Brain microvascular endothelial cell (primary cell): ENCODE measurements around the gene NAA80.

Experiments used
- DNase-seq: peaks from one replicate; pipeline ENCODE4 v3.0.0-alpha.2; 2020
- H3K27ac ChIP-seq: fragments of 250-450 bp; sonication (Bioruptor Pico); 2 replicates; pipeline ENCODE4 v1.5.1; 2020; ENCODE audit warnings: mild to moderate bottlenecking, moderate library complexity
- H3K27me3 ChIP-seq: fragments of 250-450 bp; sonication (Bioruptor Pico); replicated peaks from 2 replicates; pipeline ENCODE4 v1.5.1; 2020; ENCODE audit warnings: mild to moderate bottlenecking
- H3K36me3 ChIP-seq: fragments of 250-450 bp; sonication (Bioruptor Pico); replicated peaks from 2 replicates; pipeline ENCODE4 v1.5.1; 2020; ENCODE audit warnings: mild to moderate bottlenecking
- H3K4me3 ChIP-seq: 2 replicates; pipeline ENCODE4 v1.5.1; 2011; ENCODE audit warnings: low read depth, mild to moderate bottlenecking, control low read depth, low read length, moderate library complexity
- in situ Hi-C: cut with HindIII; loops from 2 replicates; pipeline ENCODE4 v1.10.0; 2017; ENCODE audit warnings: low sequenced_read_pairs, low pct_ligation_motif_present
- TF ChIP-seq, protein P1 (sequence below): IDR thresholded peaks from 2 replicates; pipeline ENCODE4 v1.5.1; 2011; ENCODE audit warnings: low read depth, mild to moderate bottlenecking, moderate library complexity, low read length, control low read depth, inconsistent platforms; ENCODE audit errors: missing control alignments

Gene NAA80

DNA sequence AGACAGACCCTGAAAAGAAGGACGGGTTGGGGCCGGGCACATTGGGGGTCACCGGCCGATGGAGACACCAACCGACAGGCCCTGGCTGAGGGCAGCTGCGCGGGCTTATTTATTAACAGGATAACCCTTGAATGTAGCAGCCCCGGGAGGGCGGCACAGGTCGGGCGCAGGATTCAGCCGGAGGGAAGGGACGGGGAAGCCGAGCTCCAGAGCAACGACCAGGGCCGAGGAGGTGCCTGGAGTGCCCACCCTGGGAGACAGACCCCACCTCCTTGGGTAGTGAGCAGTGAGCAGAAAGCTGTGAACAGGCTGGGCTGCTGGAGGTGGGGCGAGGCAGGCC, 22.5 kb downstream of the NAA80 start:
- TF ChIP-seq, protein P1, sequence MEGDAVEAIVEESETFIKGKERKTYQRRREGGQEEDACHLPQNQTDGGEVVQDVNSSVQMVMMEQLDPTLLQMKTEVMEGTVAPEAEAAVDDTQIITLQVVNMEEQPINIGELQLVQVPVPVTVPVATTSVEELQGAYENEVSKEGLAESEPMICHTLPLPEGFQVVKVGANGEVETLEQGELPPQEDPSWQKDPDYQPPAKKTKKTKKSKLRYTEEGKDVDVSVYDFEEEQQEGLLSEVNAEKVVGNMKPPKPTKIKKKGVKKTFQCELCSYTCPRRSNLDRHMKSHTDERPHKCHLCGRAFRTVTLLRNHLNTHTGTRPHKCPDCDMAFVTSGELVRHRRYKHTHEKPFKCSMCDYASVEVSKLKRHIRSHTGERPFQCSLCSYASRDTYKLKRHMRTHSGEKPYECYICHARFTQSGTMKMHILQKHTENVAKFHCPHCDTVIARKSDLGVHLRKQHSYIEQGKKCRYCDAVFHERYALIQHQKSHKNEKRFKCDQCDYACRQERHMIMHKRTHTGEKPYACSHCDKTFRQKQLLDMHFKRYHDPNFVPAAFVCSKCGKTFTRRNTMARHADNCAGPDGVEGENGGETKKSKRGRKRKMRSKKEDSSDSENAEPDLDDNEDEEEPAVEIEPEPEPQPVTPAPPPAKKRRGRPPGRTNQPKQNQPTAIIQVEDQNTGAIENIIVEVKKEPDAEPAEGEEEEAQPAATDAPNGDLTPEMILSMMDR, result no peak
- no peaks in the 10 kb centered on the region for H3K36me3 ChIP-seq
- no peak overlapping the region for H3K4me3 ChIP-seq
- in situ Hi-C loops, result no loop called here
- DNase-seq, result no peak
- H3K27me3 ChIP-seq, result peaks cover 26% of the 10 kb centered on the region
- no peak overlapping the region for H3K27ac ChIP-seq

DNA sequence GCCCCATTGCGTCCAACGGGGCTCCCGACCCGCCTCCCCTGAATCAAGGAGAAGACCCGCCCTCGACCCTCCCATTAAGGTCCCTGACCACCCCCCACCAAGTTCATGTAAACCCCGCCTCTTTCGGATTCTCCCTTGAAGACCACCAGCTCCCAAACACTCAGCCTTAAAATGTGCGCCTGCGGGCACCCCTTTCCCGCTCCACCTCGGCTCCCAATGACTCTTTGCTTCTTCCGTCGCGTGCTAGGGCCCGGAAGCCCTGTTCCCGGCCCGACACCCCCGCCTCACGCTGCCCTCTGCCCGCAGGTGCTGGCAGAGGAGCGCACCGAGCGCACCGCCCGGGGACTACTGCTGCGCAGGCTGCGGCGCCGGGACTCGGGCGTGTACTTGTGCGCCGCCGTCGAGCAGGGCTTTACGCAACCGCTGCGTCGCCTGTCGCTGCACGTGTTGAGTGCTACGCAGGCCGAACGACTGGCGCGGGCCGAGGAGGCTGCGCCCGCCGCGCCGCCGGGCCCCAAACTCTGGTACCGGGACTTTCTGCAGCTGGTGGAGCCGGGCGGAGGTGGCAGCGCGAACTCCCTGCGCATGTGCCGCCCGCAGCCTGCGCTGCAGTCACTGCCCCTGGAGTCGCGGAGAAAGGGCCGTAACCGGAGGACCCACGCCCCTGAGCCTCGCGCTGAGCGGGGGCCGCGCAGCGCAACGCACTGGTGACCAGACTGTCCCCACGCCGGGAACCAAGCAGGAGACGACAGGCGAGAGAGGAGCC, 23.0 kb downstream of the NAA80 start:
- TF ChIP-seq, protein P1, result no peak
- no peak for DNase-seq
- no peak overlapping the region for H3K4me3 ChIP-seq
- no peaks in the 10 kb centered on the region for H3K36me3 ChIP-seq
- in situ Hi-C loops, result no loop called here
- peaks cover 26% of the 10 kb centered on the region for H3K27me3 ChIP-seq
- H3K27ac ChIP-seq, result no peak overlapping the region

DNA sequence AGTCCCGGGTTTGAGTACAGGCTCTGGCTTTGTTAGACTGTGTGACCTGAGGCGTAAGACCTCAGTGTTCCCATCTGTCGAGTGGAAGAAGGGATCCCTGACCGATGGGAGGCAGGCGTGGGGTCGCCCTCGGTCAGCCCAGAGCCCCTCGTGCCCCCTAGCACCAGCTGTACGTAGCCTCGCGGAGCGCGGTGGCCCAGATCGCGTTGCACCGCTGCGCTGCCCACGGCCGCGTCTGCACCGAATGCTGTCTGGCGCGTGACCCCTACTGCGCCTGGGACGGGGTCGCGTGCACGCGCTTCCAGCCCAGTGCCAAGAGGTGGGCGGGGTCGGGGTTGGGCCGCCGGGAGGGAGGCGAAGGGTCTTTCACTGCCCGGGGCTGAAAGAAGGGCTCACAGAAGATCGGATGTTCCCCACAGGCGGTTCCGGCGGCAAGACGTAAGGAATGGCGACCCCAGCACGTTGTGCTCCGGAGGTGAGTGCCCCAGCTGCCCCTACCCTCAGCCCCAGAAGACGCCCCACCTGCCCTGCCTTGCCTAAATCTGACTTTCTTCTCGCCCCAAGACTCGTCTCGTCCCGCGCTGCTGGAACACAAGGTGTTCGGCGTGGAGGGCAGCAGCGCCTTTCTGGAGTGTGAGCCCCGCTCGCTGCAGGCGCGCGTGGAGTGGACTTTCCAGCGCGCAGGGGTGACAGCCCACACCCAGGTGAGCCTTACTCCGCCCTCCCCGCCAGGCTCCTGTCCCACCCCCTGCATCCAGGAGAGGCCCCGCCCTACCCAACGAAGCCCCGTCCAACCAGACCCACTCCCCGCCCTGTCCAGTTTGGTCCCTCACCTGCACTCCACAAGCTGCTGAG, 23.8 kb downstream of the NAA80 start:
- Histone ChIP-seq H3K27me3 (peaks cover 26% of the 10 kb centered on the region), H3K36me3 (no peaks in the 10 kb centered on the region), H3K4me3 (no peak overlapping the region), H3K27ac (no peak overlapping the region)
- in situ Hi-C loops, result no loop called here
- TF ChIP-seq, protein P1, result no peak
- no peak for DNase-seq

DNA sequence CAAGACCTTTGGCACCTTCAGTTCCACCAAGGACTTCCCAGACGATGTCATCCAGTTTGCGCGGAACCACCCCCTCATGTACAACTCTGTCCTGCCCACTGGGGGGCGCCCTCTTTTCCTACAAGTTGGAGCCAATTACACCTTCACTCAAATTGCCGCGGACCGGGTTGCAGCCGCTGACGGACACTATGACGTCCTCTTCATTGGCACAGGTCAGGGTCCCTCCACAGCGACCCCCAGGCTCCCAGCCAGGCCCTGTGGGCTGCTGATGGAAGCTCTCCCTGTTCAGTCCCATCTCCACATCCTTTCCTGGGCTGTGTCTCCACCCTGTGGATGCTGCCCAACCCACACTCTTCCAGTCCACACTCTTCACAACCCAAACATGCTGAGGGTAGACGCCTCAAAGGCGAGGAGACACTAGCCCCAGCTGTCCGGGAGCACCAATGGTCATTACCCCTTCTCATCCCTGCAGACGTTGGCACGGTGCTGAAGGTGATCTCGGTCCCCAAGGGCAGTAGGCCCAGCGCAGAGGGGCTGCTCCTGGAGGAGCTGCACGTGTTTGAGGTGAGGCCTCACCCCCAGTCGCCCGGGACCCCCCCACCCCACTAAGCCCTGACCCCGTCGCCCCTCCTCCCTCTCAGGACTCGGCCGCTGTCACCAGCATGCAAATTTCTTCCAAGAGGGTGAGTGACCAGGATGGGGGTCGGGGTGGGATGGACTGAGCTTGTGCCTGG, 24.7 kb downstream of the NAA80 start:
- Histone ChIP-seq H3K4me3 (no peak overlapping the region), H3K27me3 (peaks cover 26% of the 10 kb centered on the region)

DNA sequence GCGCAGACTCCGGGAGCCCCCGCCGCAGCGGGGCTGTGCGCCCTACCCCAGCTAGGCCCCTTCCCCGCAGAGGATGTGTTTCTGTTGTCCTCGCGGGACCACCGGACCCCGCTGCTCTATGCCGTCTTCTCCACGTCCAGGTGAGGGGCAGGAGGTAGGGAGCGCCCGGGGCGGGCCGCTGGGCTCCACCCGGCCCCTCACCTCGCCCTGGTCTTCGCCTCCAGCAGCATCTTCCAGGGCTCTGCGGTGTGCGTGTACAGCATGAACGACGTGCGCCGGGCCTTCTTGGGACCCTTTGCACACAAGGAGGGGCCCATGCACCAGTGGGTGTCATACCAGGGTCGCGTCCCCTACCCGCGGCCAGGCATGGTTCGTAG, 25.5 kb downstream of the NAA80 start:
- H3K27me3 ChIP-seq, result peaks cover 26% of the 10 kb centered on the region
- H3K36me3 ChIP-seq, result no peaks in the 10 kb centered on the region
- in situ Hi-C loops, result no loop called here
- H3K27ac ChIP-seq, result no peak overlapping the region
- no peak overlapping the region for H3K4me3 ChIP-seq
- TF ChIP-seq, protein P1, result no peak
- DNase-seq, result no peak

More for the DNA sequence above, 24.7 kb downstream of the NAA80 start:
- DNase-seq, result no peak
- Histone ChIP-seq H3K36me3 (no peaks in the 10 kb centered on the region), H3K27ac (no peak overlapping the region)
- TF ChIP-seq, protein P1, result peak; percentile 87
- in situ Hi-C loops, result no loop called here
